Hematopoietic multipotent progenitor cell (in vitro differentiated cells): ENCODE results near the gene NOCT. TPM values are rescaled to one million over a fixed set of nuclear protein-coding genes. Genes with fewer than 3 reads are reported as not detected.
A peak's percentile ranks its signal among the peaks of the same experiment; 100 is the strongest.
"Not testable (repeated sequence)": the region's sequence is repeated elsewhere in the genome, so short reads cannot be mapped to it uniquely, and the experiment has no call there.

Experiments
- DNase-seq, 3 donors: peaks; one replicate each; pipeline ENCODE4 v3.0.0-alpha.2; 2011 to 2015; ENCODE audit warnings: low read depth in 2 of 3, low spot score in 2 of 3
- total RNA-seq: library from RNA; depleted of rRNA; stranded (reverse); fragments of >200 nt; gene quantifications from one replicate; pipeline ENCODE4 v1.2.3, GENCODE V29; 2012

The NOCT gene, protein sequence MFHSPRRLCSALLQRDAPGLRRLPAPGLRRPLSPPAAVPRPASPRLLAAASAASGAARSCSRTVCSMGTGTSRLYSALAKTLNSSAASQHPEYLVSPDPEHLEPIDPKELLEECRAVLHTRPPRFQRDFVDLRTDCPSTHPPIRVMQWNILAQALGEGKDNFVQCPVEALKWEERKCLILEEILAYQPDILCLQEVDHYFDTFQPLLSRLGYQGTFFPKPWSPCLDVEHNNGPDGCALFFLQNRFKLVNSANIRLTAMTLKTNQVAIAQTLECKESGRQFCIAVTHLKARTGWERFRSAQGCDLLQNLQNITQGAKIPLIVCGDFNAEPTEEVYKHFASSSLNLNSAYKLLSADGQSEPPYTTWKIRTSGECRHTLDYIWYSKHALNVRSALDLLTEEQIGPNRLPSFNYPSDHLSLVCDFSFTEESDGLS
- 24.5 TPM for total RNA-seq

DNA sequence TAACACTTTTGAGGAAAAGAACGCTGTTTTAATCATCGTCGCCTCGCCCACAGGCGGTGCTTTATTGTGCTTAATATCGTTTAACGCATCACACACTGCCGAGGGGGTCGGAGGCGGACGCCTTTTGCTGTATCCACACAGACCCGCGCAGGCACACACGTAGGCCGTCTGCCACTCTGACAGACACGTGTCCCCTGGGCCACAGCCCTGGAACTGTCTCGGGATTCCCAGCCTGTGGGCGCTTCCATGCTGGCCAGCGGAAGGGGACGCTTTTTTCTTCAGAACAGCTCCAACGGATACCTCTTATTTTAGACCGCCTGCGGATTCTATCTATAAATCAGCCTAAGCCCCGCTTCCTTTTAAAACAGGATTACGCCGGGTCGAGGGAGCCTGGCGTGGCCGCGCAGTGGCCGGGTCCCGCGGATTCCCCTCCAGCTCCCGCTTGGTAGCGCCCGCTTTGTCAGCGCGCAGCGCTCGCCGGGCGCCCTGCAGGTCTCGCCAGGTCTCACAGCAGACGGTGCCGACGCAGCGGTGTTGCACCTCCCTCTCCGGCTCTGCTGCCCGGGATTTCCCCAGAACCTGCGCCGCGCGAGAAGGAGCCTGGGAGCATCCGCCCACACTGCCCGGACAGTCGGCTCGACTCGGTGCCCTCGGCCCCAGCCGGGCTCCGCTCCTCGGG lies at the start of gene NOCT:
TSS of gene NOCT (plus strand) at position 513 of the 679 bp plus-strand sequence. CDS start 201 bp downstream, outside the sequence.
- DNase-seq, result peak; percentile 84 to 93 (median 92)

DNA sequence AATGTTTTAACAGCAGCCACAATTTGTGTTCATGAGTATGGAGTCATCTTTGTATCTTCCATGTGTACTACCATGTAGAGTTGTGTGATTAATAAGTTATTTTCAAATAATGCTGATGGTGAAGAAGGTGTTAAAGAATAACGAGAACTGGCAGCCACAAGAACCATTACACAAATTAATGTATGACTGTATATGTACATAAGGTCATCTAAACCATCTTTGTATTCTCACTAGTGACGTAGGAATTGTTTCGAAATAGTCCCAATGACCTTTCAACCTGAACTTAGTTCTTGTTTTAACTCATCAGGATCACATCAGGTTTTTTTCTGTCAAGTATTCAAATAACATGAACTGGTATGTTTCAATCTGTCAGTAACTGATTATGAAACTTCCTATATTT lies 48.3 kb upstream of the NOCT start:
- no peak for DNase-seq

DNA sequence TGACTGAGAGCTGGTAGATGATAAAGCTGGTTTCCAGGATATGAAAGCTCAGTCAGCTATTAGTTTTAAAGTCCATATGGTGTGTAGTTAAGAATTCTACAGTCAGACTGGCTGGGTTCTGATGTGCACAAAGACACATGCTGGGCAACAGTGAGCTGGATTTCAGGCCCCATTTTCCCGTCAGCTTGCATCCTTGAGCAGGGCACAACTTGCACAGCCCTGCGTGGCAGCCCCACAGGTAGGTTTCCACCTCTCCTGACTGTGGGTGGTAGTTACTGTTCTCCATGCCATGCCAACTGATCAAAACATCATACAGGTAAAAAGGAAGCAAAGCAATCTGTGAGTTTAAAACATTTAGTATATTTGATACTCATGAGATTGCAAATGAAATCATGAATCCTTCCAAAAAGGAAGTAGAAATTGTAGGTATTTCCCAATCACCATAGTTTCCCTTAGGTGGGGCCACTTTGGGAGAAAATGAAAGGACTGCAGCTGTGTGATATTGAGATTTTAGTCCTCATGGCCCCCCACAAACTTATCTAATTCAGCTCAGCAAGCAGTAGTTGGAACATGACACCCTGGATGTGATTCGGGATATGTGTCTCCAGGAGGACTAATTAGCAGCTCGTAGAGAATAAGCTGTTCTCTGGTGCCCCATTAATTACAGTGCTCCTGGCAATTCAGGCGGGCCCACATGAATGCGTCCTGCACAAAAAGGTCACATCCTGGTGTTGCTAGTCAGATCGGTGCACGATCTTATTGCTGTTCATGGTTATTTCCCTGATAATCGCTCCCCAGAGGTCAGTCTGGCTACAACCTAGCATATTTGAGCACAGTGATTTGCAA lies 42.4 kb upstream of the NOCT start:
- no peak for DNase-seq

DNA sequence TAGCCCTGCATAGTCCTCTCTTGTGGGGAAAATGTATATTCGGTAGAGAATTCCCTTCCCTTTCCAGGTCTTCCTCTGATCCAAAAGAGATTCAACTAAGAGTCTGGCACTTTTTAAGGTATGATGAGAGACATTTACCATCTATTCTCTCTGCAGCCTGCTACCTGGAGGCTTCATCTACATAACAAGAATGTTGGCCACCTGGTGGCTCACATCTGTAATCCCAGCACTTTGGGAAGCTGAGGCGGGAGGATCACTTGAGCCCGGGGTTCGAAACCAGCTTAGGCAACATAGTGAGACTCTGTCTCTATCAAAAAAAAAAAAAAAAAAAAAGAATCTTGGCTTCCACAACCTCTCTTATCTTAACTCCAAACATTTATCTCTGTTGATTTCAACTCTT lies 40.4 kb upstream of the NOCT start:
- no peak for DNase-seq

DNA sequence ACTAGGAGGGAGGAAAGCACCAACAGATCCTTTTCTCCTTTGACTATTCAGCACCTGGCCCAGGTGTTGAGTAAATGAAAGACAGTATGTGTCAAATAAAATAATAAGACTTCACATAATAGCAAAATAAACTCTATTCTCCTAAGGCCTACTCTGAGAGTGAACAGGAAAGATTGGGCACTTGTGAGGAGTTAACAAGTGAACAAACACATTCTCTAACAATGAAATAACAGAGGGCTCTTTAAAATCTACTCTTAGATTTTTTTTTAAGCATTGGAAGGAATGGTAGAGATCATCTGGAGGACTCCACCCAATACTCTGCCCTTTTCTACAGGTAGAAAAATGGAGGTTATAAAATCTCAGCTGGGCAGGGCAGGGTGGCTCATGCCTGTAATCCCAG lies 39.1 kb upstream of the NOCT start:
- no peak for DNase-seq

DNA sequence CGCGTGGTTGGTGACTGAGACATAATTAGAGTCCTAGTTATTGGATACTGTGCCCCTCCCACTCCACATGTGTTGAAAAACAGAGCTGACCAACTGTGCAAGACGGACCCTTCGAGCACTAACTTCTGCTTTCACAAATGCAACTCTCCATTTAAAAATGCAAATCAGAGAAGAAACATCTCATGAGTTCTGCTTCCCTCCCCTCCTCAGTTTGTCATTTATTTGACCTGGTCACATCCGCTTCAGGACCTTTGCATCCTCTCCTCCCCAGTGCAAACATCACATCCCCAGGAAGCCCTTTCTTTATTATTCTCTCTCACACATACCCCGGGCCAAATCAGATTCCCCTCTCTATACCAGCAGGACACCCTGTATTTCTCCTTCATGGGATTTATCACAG lies 38.1 kb upstream of the NOCT start:
- no peak for DNase-seq

DNA sequence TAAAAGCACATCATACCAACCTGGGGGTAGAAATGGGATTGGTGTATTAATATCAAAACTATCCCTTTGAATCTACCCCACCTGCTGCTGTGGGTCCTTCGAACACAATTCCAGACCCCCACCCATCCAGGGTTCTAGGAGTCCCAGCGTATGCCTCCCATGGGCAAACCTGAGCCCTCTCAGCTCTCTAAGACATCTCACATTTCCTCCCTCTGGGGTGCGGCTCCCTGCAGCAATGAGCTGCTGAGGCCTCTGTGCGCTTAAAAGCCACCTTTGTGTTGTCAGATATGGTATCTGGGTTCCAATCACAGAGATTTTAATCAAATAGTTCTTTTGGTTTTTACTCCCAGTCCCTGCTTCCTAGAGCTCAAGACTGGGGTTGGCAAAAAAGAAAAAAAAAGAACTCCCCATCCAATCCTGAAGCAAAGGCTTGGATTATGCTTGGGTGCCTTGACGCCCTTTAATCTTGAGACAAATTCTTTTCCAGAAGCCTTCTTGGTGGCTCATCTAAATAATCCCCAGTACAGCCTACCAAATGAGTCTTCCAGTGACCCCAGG lies 37.5 kb upstream of the NOCT start:
- DNase-seq, result no peak

DNA sequence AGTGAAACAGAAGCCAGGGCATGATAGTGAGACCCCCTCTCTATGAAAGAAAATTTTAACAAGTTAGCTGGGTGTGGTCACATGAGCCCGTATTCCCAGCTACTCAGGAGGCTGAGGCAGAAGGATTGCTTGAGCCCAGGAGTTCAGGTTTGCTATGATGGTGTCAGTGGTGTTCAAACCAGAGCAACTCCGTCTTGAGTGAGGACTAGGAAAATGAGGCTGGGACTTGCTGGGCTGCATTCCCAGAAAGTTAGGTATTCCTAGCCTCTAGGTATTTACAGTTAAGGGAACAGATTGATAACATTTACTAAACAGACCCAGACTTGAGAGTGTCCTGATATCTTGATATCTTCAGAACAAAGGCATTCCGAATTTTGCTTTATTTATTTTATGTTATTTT lies 37.0 kb upstream of the NOCT start:
- no peak for DNase-seq

DNA sequence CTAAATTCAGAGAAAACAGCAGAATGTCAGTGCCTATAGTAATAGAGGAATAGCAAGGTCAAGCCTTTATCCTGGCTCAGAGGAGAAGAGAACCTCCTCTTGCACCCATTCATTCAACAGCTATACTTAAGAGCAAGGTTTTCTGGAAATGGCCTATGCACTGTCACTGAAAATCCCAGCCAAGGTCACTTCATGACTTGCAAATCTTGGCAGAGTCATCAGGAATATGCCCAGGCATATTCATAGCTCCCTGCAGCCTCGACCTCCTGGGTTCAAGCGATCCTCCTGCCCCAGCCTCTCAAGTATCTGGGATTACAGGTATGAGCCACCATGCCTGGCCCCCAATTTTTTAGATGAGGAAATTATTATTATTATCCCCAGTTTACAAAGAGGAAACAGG lies 35.8 kb upstream of the NOCT start:
- DNase-seq, result no peak

DNA sequence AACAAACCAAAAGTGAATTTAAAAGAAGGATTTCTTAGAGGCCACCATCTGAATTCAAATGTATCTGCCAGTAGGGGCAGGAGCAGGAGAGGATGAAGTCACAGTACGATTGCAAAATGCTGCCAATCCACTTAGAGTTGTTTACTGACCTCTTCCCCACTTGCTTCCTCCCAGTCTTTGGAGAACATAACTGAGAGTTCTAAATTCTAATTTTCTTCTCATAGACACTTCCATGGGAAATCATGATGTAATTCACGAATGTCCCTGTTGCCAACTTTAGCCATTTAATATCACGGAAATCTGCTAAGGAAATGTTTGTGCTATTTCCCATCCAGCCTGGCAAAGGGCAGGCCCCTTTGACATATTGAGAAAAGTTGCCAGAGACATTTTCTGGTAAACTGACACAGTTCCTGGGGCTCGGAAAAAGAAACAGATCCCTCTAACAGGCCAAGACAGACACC lies 33.6 kb upstream of the NOCT start:
- DNase-seq, result peak in 1 of 3 donors; percentile 14

DNA sequence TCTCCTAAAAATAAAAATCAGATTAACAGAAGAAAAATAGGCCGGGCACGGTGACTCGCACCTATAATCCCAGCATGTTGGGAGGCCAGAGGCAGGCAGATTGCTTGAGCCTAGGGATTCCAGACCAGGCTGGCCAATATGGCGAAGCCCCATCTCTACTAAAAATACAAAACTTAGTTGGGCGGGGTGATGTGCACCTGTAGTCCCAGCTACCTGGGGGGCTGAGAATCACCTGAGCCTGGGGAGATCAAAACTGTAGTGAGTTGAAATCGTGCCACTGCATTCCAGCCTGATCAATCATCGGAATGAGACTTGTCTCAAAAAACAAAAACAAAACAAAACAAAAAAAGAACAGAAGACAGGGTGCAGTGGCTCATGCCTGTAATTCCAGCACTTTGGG lies 32.8 kb upstream of the NOCT start:
- no peak for DNase-seq

DNA sequence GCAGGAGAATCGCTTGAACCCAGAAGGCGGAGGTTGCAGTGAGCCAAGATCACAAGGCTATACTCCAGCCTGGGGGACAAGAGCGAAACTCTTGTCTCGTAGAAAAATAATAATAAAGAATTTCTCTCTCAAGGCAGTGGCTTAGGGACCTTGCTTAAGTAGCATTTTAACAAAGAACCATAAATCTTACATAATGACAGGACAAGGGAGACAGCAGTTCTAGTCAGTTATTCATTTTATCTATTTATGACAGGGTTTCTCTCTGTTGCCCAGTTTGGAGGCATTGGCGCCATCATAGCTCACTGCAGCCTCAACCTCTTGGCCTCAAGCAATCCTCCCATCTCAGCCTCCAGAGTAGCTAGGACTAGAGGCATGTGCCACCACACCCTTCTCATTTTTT lies 31.9 kb upstream of the NOCT start:
- DNase-seq, result no peak

DNA sequence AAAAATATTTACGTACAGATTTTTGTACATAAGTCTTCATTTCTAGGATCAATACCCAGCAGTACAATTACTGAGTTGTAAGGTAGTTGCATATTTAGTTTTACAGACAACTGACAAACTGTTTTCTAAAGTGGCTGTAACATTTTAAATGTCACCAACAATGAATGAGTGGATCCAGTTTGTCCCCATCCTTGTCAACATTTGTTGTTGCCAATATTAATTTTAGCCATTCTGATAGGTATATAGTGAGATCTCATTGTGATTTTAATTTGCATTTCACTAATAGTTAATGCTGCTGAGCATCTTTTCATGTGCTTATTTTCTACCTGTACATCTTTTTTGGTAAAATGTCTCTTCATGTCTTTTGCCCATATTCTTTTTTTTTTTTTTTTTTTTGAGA lies 30.9 kb upstream of the NOCT start:
- no peak for DNase-seq

DNA sequence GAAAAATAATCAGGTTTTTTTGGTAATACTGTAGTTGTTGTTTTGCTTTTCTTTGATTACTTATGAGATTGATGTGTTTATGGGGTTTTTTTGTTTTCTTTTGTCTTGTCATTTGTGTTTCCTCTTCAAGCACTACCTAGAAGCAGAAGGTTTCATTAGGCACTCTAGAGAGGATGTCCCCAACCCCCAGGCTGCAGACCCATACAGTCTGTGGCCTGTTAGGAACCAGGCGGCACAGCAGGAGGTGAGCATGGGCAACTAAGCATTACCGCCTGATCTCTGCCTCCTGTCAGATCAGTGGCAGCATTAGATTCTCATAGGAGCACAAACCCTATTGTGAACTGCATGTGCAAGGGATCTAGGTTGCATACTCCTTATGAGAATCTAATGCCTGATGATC lies 22.9 kb upstream of the NOCT start:
- DNase-seq, result no peak

DNA sequence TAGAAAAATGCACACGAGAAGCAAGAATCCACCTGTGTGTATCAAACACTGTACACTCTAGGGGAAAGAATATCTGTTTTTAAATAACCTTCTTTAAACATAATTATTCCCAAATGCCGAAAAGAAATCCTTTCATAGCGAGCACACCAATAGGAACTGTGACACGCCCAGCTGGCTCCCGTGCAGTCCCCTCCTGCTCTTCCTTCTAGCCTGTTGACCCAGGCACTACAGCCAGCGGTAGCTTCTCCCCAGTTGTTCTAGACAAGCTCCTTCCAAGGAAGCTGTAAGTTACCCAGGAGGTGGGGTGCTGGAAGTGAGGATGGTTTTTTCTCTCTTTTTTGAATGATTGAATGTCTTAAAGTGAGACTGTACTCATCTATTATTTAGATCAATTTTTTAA lies 19.5 kb upstream of the NOCT start:
- no peak for DNase-seq

DNA sequence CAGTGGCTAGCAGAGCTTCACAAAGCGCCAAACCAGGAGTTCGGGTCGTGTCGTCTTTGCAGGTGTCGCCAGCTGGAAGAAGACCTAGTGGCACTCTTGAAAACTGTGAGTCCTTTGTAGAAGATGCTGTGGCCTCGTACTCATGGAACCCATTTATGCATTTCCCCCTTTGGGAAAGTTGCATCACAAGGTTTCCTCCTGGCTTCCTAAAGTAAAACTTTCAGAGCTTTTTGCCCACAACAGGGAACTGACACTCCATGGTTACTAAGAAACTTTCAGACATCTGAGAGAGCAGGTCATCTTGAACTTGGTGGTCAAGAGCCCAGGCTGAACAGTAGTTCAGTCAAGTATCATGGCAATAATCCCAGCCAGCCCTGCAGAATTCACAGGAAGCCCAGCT lies 15.9 kb upstream of the NOCT start:
- DNase-seq, result no peak

DNA sequence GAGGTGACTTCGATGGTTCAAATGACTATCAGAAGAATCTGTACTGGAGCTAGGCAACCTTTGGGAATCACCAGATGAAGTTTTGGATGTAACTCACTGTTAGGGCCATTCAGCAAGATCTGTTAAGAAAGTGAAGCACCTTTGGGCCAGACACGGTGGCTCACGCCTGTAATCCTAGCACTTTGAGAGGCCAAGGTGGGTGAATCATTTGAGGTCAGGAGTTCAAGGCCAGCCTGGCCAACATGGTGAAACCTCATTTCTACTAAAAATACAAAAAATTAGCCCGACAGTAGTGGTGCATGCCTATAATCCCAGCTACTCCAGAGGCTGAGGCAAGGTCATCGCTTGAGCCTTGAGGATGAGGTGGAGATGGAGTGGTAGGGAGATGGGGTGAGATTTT lies 15.4 kb upstream of the NOCT start:
- not testable (repeated sequence) for DNase-seq

DNA sequence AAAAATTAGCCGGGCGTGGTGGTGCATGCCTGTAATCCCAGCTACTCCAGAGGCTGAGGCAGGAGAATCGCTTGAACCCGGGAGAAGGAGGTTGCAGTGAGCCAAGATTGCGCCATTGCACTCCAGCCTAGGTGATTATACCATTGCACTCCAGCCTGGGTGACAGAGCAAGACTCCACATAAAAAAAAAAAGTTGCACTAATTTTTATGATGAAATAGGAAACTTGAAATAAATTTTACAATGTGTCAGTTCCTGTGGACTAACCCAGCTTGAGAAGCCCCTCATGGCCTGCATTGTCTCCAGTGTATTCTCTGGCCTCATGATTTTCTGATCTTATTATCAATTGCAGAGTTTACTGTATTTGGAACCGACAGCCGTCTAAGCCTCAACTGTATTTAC lies 14.2 kb upstream of the NOCT start:
- not testable (repeated sequence) for DNase-seq

DNA sequence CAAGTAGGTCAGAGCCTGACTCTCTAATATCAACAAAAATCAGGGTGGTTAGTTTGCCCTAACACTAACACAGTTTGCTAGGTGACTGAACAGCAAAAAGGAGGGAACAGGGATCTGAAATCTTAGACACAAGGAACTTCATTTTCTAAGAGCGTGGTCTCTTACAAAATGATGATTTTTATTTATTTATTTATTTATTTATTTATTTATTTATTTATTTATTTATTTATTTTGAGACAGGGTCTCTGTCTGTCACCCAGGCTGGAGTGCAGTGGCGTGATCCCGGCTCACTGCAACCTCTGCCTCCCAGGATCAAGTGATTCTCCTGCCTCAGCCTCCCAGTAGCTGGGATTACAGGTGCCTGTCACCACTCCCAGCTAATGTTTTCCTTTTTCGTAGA lies 11.9 kb upstream of the NOCT start:
- not testable (repeated sequence) for DNase-seq

DNA sequence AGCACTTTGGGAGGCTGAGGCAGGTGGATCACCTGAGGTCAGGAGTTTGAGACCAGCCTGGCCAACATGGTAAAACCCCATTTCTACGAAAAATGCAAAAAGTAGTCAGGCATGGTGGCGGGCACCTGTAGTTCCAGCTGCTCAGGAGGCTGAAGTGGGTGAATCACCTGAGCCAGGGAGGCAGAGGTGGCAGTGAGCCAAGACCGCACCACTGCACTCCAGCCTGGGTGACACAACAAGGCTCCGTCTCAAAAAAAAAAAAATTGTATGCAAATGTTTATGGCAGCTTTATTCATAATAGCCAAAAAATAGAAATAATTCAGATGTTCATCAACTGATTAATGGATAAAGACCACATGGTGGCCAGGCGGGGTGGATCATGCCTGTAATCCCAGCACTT lies 9.8 kb upstream of the NOCT start:
- DNase-seq, result no peak

DNA sequence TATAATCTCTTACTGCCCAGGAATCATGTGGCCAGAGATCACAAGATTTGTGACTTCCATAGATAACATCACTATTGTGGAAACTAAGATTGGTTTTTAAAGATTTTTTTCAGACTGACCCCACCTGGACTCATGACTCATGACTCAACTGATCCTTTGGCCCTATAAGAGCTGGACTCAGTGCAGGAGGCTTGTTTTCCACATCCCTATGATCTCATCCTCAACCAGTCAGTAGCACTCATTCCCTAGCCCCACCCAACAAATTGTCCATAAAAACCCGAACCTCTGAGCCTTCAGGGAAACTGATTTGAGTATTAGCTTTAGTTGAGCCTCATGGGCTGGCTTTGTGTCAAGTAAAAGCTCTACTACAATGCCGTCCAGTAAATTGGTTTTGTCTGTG lies 7.9 kb upstream of the NOCT start:
- DNase-seq, result no peak
